GM23338 (cell line): ENCODE data around the gene AQP12B. TPM values are rescaled to one million over a fixed set of nuclear protein-coding genes. Genes with fewer than 3 reads are reported as not detected.

ENCODE experiments used
- ATAC-seq: fragments of 200-7000 bp; cut with Tn5 transposase; 3 replicates; pipeline ENCODE4 v1.9.1; 2020
- DNase-seq: peaks from one replicate; pipeline ENCODE4 v3.0.0-alpha.2; 2015; ENCODE audit warnings: low spot score
- H2AFZ ChIP-seq: fragments of 200-600 bp; sonication (generic); 2 replicates; pipeline ENCODE4 v1.8.0; 2016; ENCODE audit warnings: antibody characterized with exemption, mild to moderate bottlenecking, moderate library complexity
- H3F3A ChIP-seq: fragments of 200-600 bp; sonication (generic); replicated peaks from 2 replicates; pipeline ENCODE4 v1.8.0; 2017; ENCODE audit warnings: antibody characterized with exemption, mixed run types, low read depth
- H3K27ac ChIP-seq: fragments of 200-600 bp; sonication (generic); 2 replicates; pipeline ENCODE4 v1.6.1; 2016; ENCODE audit warnings: low read depth
- H3K27me3 ChIP-seq: fragments of 200-600 bp; sonication (generic); 2 replicates; pipeline ENCODE4 v1.8.0; 2016; ENCODE audit warnings: mild to moderate bottlenecking, mixed run types, moderate library complexity; ENCODE audit not compliant: insufficient read depth
- H3K36me3 ChIP-seq: fragments of 200-600 bp; sonication (generic); 2 replicates; pipeline ENCODE4 v1.8.0; 2016; ENCODE audit warnings: mild to moderate bottlenecking; ENCODE audit not compliant: insufficient read depth
- H3K4me1 ChIP-seq: fragments of 200-600 bp; sonication (generic); 2 replicates; pipeline ENCODE4 v1.8.0; 2016; ENCODE audit warnings: mild to moderate bottlenecking, moderate library complexity; ENCODE audit not compliant: insufficient read depth
- H3K4me2 ChIP-seq: fragments of 200-600 bp; sonication (generic); 2 replicates; pipeline ENCODE4 v1.7.1; 2017; ENCODE audit warnings: mixed run types
- H3K4me3 ChIP-seq: fragments of 200-600 bp; sonication (generic); 2 replicates; pipeline ENCODE4 v1.6.1; 2016; ENCODE audit warnings: mixed run types
- H3K79me2 ChIP-seq: fragments of 200-600 bp; sonication (generic); replicated peaks from 2 replicates; pipeline ENCODE4 v1.8.0; 2017; ENCODE audit warnings: mild to moderate bottlenecking; ENCODE audit not compliant: insufficient read depth
- H3K9me2 ChIP-seq: fragments of 200-600 bp; sonication (generic); 2 replicates; pipeline ENCODE4 v1.8.0; 2017; ENCODE audit not compliant: insufficient read depth
- H4K20me1 ChIP-seq: fragments of 200-600 bp; sonication (generic); replicated peaks from 2 replicates; pipeline ENCODE4 v1.8.0; 2017; ENCODE audit warnings: mild to moderate bottlenecking; ENCODE audit not compliant: insufficient read depth
- H3K27ac Mint-ChIP-seq: 2 replicates; pipeline ENCODE4 v1.8.0; 2020; ENCODE audit warnings: inconsistent platforms, mild to moderate bottlenecking, moderate library complexity, mixed read lengths
- H3K27me3 Mint-ChIP-seq: 3 replicates; pipeline ENCODE4 v1.8.0; 2022; ENCODE audit warnings: low read depth, mild to moderate bottlenecking, moderate library complexity, mixed read lengths, inconsistent platforms; ENCODE audit not compliant: insufficient read depth, poor library complexity
- H3K36me3 Mint-ChIP-seq: 3 replicates; pipeline ENCODE4 v1.8.0; 2021; ENCODE audit warnings: low read depth, mild to moderate bottlenecking, inconsistent platforms, moderate library complexity, mixed read lengths
- H3K4me1 Mint-ChIP-seq: 3 replicates; pipeline ENCODE4 v1.8.0; 2020; ENCODE audit warnings: mild to moderate bottlenecking, inconsistent platforms, mixed read lengths
- H3K4me3 Mint-ChIP-seq: 3 replicates; pipeline ENCODE4 v1.8.0; 2021; ENCODE audit warnings: moderate library complexity, mild to moderate bottlenecking, inconsistent platforms, mixed read lengths
- H3K9me3 Mint-ChIP-seq: 3 replicates; pipeline ENCODE4 v1.8.0; 2020; ENCODE audit warnings: moderate library complexity, mild to moderate bottlenecking, inconsistent platforms, mixed read lengths
- CREB1 ChIP-seq: fragments of 250-450 bp; sonication (Bioruptor Pico); IDR thresholded peaks from 2 replicates; pipeline ENCODE4 v1.5.0; 2020; ENCODE audit warnings: low read depth, mild to moderate bottlenecking, moderate library complexity
- ETS1 ChIP-seq: IDR thresholded peaks from 2 replicates; pipeline ENCODE4 v1.6.1; 2016; ENCODE audit warnings: antibody characterized with exemption
- EZH2 ChIP-seq: fragments of 200-600 bp; sonication (generic); IDR thresholded peaks from one replicate; pipeline ENCODE4 v1.8.0; 2017; ENCODE audit warnings: antibody characterized with exemption, mild to moderate bottlenecking, low read depth; ENCODE audit not compliant: unreplicated experiment
- EZH2phosphoT487 ChIP-seq: fragments of 200-600 bp; sonication (generic); IDR thresholded peaks from one replicate; pipeline ENCODE4 v1.8.1; 2018; ENCODE audit warnings: antibody characterized with exemption; ENCODE audit not compliant: unreplicated experiment
- NANOG ChIP-seq: IDR thresholded peaks from 2 replicates; pipeline ENCODE4 v1.6.1; 2016; ENCODE audit warnings: antibody characterized with exemption, borderline replicate concordance
- POLR2AphosphoS5 ChIP-seq: IDR thresholded peaks from 2 replicates; pipeline ENCODE4 v1.6.1; 2016; ENCODE audit warnings: antibody characterized with exemption, low read depth
- REST ChIP-seq: IDR thresholded peaks from one replicate; pipeline ENCODE4 v1.6.1; 2018; ENCODE audit warnings: antibody characterized with exemption; ENCODE audit not compliant: unreplicated experiment
- STAT1 ChIP-seq: IDR thresholded peaks from one replicate; pipeline ENCODE4 v1.6.1; 2016; ENCODE audit warnings: antibody characterized with exemption; ENCODE audit not compliant: unreplicated experiment
- polyA plus RNA-seq: library from polyadenylated mRNA; unstranded; fragments of >200 nt; fragmentation: Nextera tagmentation; extraction: Ambion mirVana; gene quantifications from 2 replicates; pipeline ENCODE4 v1.2.1, GENCODE V29; 2016
- total RNA-seq: library from RNA; depleted of rRNA; stranded (reverse); fragments of >200 nt; shearing (Covaris generic); gene quantifications from 2 replicates; pipeline ENCODE4 v1.2.3, GENCODE V29; 2014

The AQP12B gene
- total and polyA plus RNA-seq, 2 experiments from 2014 or later: not detected

- TF ChIP-seq ETS1 (no peak), STAT1 (no peak), EZH2 (no peak), NANOG (no peak), POLR2AphosphoS5 (no peak), CREB1 (CRISPR knock-in tag) (no peak)
These were observed 22.0 kb upstream of the AQP12B start (continued) for GRCh38 chr2:240704651-240705050.

DNA sequence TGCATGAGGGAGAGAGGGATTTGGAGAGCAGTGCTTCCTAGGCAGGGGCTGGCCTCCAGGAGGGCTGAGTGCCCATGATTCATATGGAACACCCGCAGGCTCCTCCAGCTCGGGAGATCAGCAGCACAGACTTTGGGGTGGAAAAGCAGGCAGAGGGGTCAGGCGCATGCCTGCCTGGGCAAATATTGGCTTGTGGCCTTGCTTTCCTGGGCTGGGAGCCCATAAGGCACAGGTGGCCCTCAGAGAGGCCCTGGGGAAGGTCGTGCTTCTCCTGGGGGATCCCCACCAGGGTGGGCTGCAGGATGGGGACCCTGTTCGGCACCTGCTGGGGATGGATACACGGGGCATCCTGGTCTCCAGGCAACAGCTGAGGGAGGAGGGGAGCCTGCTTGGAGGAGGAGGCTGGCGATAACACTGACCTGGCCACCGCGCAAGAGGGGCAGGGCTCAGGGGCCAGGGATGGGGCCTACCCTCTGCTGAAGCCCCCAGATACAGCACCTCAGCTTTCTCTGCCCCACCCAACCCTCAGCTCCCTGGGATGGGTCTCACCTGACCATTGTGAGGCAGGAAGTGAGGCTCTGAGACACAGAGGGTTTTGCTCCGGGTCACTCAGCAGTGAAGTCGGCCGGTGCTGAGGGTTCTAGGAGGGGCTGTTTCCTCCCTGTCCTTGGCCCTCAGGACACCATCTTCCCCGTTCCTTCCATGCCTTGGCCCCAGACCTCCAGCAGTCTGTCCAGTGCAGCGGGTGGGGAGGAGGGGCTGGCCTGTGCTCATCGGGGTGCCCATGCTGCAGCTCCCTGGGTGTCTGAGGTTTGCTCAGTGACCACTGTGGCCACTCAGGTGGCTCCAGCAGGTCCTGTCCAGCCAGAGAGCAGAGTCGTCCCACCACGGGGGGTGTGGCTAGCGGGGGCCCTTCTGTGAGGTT lies 21.0 kb upstream of the AQP12B start:
- Mint-ChIP-seq H3K27ac (peak overlapping the region; percentile 27; the same call in 1 of the 2 replicates), H3K36me3 (no peaks in the 10 kb centered on the region), H3K9me3 (no peaks in the 10 kb centered on the region), H3K27me3 (peaks cover 10% of the 10 kb centered on the region), H3K4me3 (no peak overlapping the region), H3K4me1 (peaks cover 3% of the 10 kb centered on the region; the same call in 1 of the 3 replicates)
- Histone ChIP-seq H3K9me2 (no peaks in the 10 kb centered on the region), H3K4me2 (no peak overlapping the region), H3K27ac (no peak overlapping the region), H3K4me3 (no peak overlapping the region), H4K20me1 (no peaks in the 10 kb centered on the region; the same call in 1 of the 2 replicates), H3K27me3 (no peaks in the 10 kb centered on the region), H3K36me3 (no peaks in the 10 kb centered on the region), H2AFZ (no peak overlapping the region), H3K4me1 (no peaks in the 10 kb centered on the region), H3F3A (no peaks in the 10 kb centered on the region), H3K79me2 (no peaks in the 10 kb centered on the region)
- TF ChIP-seq CREB1 (CRISPR knock-in tag) (no peak), REST (no peak)
- ATAC-seq (no peak), DNase-seq (no peak)

DNA sequence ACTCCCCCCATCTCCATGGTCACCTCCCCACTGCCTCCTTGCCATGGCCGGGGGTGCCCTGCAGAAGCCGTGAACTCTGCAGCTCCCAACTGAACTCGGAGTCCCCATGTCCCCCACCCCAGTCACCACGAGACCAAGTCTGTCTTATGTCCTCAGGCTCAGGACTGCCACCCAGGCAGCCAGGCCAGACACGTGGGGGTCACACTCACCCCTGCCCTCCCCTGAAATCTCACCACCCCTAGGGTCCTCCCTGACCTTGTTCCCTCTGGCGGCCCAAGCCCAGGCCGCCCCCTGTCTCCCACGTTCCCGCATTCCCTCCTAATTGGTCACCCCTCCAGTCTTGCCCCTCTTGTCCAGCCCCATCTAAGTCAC lies 19.9 kb upstream of the AQP12B start:
- H2AFZ ChIP-seq: no peak overlapping the region
- no peak overlapping the region for H3K27ac Mint-ChIP-seq
- no peaks in the 10 kb centered on the region; the same call in 1 of the 2 replicates for H4K20me1 ChIP-seq
- no peaks in the 10 kb centered on the region for H3F3A ChIP-seq
- H3K4me1 Mint-ChIP-seq: no peaks in the 10 kb centered on the region; the same call in 2 of the 3 replicates
- H3K4me3 ChIP-seq: no peak overlapping the region
- DNase-seq (no peak), ATAC-seq (no peak)
- no peaks in the 10 kb centered on the region for H3K9me3 Mint-ChIP-seq
- H3K27me3 ChIP-seq: no peaks in the 10 kb centered on the region
- peaks cover 7% of the 10 kb centered on the region for H3K27me3 Mint-ChIP-seq
- H3K4me3 Mint-ChIP-seq: no peak overlapping the region
- H3K36me3 ChIP-seq: no peaks in the 10 kb centered on the region
- no peaks in the 10 kb centered on the region for H3K36me3 Mint-ChIP-seq
- no peaks in the 10 kb centered on the region for H3K4me1 ChIP-seq
- no peaks in the 10 kb centered on the region for H3K9me2 ChIP-seq
- no peaks in the 10 kb centered on the region for H3K79me2 ChIP-seq
- no peak overlapping the region for H3K27ac ChIP-seq
- no peak overlapping the region for H3K4me2 ChIP-seq
- no peak for TF ChIP-seq EZH2phosphoT487
